Measurements from ENCODE around the gene LARP4. TPM values are rescaled to one million over a fixed set of nuclear protein-coding genes. Genes with fewer than 3 reads are reported as not detected.
A peak's percentile ranks its signal among the peaks of the same experiment; 100 is the strongest.

The LARP4 gene
- total and polyA plus RNA-seq, 8 donors, result 5.8 to 89.6 (median 22.8) TPM

- Histone ChIP-seq H3K36me3 (no peaks in the 10 kb centered on the region), H3K4me1 (peaks cover 14 to 63% (median 37%) of the 10 kb centered on the region in 4 donors), H3K9me3 (no peaks in the 10 kb centered on the region), H3K27ac (no peak overlapping the region), H3K27me3 (no peaks in the 10 kb centered on the region), H3K4me3 (no peak overlapping the region)
- WGBS, 5 donors, result 59 to 75% (median 68%) methylated on average over 2 of the region's 2 CpGs
- TF ChIP-seq EP300 (IDR thresholded peaks at IDR 0.05), result no peak
- TF ChIP-seq CTCF (IDR thresholded peaks at IDR 0.05), result no peak
- no peak for TF ChIP-seq POLR2AphosphoS5 (IDR thresholded peaks at IDR 0.05)
- no peak for TF ChIP-seq POLR2A (IDR thresholded peaks at IDR 0.05)
- intact Hi-C loops (cut with DNase I; ENCODE audit: low total_unique reads), result no loop called here
- peak in 1 of 2 donors; percentile 36 for DNase-seq
Measured at GRCh38 chr12:50507930-50508329, 107.2 kb downstream of the LARP4 start.

GRCh38 chr12:50508414-50508813 lies 107.7 kb downstream of the LARP4 start:
- 75 to 89% (median 83%) methylated on average over 6 of the region's 6 CpGs for WGBS, 5 donors
- Histone ChIP-seq H3K27me3 (no peaks in the 10 kb centered on the region), H3K4me1 (peaks cover 14 to 68% (median 37%) of the 10 kb centered on the region in 4 donors), H3K4me3 (no peak overlapping the region), H3K9me3 (no peaks in the 10 kb centered on the region), H3K36me3 (no peaks in the 10 kb centered on the region), H3K27ac (no peak overlapping the region)
- intact Hi-C loops (cut with DNase I; ENCODE audit: low total_unique reads), result no loop called here
- no peak for DNase-seq
- TF ChIP-seq POLR2AphosphoS5 (IDR thresholded peaks at IDR 0.05), result no peak
- no peak for TF ChIP-seq POLR2A (IDR thresholded peaks at IDR 0.05)
- no peak for TF ChIP-seq EP300 (IDR thresholded peaks at IDR 0.05)
- TF ChIP-seq CTCF (IDR thresholded peaks at IDR 0.05), result no peak

- Histone ChIP-seq H3K4me3 (no peak overlapping the region), H3K27me3 (no peaks in the 10 kb centered on the region), H3K27ac (no peak overlapping the region), H3K4me1 (peaks cover 14 to 74% (median 39%) of the 10 kb centered on the region in 4 donors), H3K36me3 (no peaks in the 10 kb centered on the region), H3K9me3 (no peaks in the 10 kb centered on the region)
- intact Hi-C loops (cut with DNase I; ENCODE audit: low total_unique reads), result no loop called here
- no peak for DNase-seq
- TF ChIP-seq CTCF (IDR thresholded peaks at IDR 0.05), result no peak
- no peak for TF ChIP-seq EP300 (IDR thresholded peaks at IDR 0.05)
- no peak for TF ChIP-seq POLR2AphosphoS5 (IDR thresholded peaks at IDR 0.05)
- no peak for TF ChIP-seq POLR2A (IDR thresholded peaks at IDR 0.05)
- WGBS, 5 donors, result 50 to 65% (median 56%) methylated on average over 7 of the region's 7 CpGs
Measured at GRCh38 chr12:50508970-50509663, 108.4 kb downstream of the LARP4 start.

- intact Hi-C loops (cut with DNase I; ENCODE audit: low total_unique reads), result no loop called here
- peak overlapping the region in 1 of 5 donors; percentile 30 for H3K27ac ChIP-seq
- H3K9me3 ChIP-seq, result no peaks in the 10 kb centered on the region
- TF ChIP-seq POLR2AphosphoS5 (IDR thresholded peaks at IDR 0.05) (no peak), EP300 (IDR thresholded peaks at IDR 0.05) (no peak), POLR2A (IDR thresholded peaks at IDR 0.05) (no peak), CTCF (IDR thresholded peaks at IDR 0.05) (no peak)
- peak overlapping the region in 1 of 4 donors; percentile 3 for H3K4me3 ChIP-seq
- peaks cover 29 to 82% (median 36%) of the 10 kb centered on the region in 4 donors for H3K4me1 ChIP-seq
- no peaks in the 10 kb centered on the region for H3K27me3 ChIP-seq
- DNase-seq, result peak in 1 of 2 donors; percentile 31
- WGBS, 5 donors, result 68 to 81% (median 76%) methylated on average over 4 of the region's 4 CpGs
- no peaks in the 10 kb centered on the region for H3K36me3 ChIP-seq
Measured at GRCh38 chr12:50514526-50515276, 114.0 kb downstream of the LARP4 start.

All from stomach (tissue), 9 donors.